Measurements from ENCODE around the gene KRT39.

DNA sequence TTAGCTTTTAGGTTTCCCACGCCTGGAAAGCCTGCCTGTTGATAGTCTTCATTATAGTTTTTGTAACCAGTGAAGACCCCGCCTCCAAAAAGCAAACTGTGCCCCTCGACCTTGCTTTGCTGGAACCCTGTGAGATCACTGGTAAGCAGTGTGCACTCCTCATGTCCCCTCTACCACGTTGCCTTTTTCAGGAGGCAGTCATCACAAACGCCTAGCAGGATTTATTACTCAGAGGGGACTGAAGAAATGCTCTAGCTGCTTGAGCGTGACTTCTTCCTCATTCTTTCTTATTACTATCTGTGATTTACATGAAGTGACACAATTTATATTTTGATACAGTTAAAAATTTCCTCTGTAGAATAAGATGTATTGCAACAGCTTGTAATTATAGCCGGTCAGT, 48.7 kb upstream of the KRT39 start:
- TF ChIP-seq CTCF (IDR thresholded peaks at IDR 0.05; ENCODE audit: poor library complexity) (no peak), EZH2 (IDR thresholded peaks at IDR 0.05; ENCODE audit: borderline replicate concordance) (no peak), EZH2phosphoT487 (IDR thresholded peaks at IDR 0.05; ENCODE audit: low read depth, severe bottlenecking, unreplicated experiment) (no peak)
